ENCODE data around the gene TDRD6. TPM values are rescaled to one million over a fixed set of nuclear protein-coding genes. Genes with fewer than 3 reads are reported as not detected.

TDRD6 gene
- total and polyA plus RNA-seq, 7 donors, result 0.04 to 0.45 (median 0.20) TPM

- H3K27ac ChIP-seq, result no peak overlapping the region
- 86 to 90% (median 87%) methylated on average over 4 of the region's 4 CpGs for WGBS, 3 donors
Measured at GRCh38 chr6:46677314-46677654, 10.4 kb upstream of the TDRD6 start.

GRCh38 chr6:46684771-46685170 lies 2.9 kb upstream of the TDRD6 start:
- no peaks in the 10 kb centered on the region for H3K27me3 ChIP-seq (ENCODE audit: insufficient read depth in 3 of 3, low read length in 2 of 3)
- WGBS, 3 donors, result 84 to 87% (median 85%) methylated on average over 4 of the region's 4 CpGs
- H3K9me3 ChIP-seq, result no peaks in the 10 kb centered on the region
- no peak overlapping the region for H3K27ac ChIP-seq
- DNase-seq, result no peak
- intact Hi-C loops (cut with DNase I), result no loop called here
- TF ChIP-seq, protein P1, sequence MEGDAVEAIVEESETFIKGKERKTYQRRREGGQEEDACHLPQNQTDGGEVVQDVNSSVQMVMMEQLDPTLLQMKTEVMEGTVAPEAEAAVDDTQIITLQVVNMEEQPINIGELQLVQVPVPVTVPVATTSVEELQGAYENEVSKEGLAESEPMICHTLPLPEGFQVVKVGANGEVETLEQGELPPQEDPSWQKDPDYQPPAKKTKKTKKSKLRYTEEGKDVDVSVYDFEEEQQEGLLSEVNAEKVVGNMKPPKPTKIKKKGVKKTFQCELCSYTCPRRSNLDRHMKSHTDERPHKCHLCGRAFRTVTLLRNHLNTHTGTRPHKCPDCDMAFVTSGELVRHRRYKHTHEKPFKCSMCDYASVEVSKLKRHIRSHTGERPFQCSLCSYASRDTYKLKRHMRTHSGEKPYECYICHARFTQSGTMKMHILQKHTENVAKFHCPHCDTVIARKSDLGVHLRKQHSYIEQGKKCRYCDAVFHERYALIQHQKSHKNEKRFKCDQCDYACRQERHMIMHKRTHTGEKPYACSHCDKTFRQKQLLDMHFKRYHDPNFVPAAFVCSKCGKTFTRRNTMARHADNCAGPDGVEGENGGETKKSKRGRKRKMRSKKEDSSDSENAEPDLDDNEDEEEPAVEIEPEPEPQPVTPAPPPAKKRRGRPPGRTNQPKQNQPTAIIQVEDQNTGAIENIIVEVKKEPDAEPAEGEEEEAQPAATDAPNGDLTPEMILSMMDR (IDR thresholded peaks at IDR 0.05), result no peak
- no peak overlapping the region for H3K4me3 ChIP-seq
- no peaks in the 10 kb centered on the region for H3K4me1 ChIP-seq
- no peaks in the 10 kb centered on the region for H3K36me3 ChIP-seq (ENCODE audit: insufficient read depth in 1 of 2, low read depth in 1 of 2)
- ATAC-seq, result no peak

More at GRCh38 chr6:46677314-46677654, 10.4 kb upstream of the TDRD6 start:
- H3K27me3 ChIP-seq (ENCODE audit: insufficient read depth in 3 of 3, low read length in 2 of 3), result no peaks in the 10 kb centered on the region
- ATAC-seq (no peak), DNase-seq (no peak)
- H3K36me3 ChIP-seq (ENCODE audit: insufficient read depth in 1 of 2, low read depth in 1 of 2), result peaks cover 3 to 50% of the 10 kb centered on the region in 2 donors
- H3K4me3 ChIP-seq, result no peak overlapping the region
- H3K4me1 ChIP-seq, result no peaks in the 10 kb centered on the region
- intact Hi-C loops (cut with DNase I), result no loop called here
- TF ChIP-seq, protein P1 (IDR thresholded peaks at IDR 0.05), result no peak
- no peaks in the 10 kb centered on the region for H3K9me3 ChIP-seq

DNA sequence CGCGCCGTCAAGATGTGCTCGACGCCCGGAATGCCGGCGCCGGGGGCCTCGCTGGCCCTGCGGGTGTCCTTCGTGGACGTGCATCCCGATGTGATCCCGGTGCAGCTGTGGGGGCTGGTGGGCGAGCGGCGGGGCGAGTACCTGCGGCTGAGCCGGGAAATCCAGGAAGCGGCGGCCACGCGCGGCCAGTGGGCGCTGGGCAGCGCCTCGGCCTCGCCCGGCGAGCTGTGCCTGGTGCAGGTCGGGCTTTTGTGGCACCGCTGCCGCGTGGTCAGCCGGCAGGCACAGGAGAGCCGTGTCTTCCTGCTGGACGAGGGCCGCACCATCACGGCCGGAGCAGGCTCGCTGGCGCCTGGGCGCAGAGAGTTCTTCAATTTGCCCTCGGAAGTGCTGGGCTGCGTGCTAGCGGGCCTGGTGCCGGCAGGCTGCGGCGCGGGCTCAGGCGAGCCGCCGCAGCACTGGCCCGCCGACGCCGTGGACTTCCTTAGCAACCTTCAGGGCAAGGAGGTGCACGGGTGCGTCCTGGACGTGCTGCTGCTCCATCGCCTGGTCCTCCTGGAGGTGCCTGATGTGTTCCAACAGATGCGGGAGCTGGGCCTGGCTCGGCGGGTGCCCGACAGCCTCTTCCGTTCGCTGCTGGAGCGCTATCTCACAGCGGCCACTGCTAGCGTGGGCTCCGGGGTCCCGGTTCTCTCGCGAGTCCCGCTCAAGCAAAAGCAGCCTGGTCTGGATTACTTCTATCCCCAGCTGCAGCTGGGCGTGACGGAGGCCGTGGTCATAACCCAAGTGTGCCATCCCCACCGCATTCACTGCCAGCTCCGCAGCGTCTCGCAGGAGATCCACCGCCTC lies 656 bp downstream of the TDRD6 start:
- H3K4me3 ChIP-seq, result no peak overlapping the region
- H3K9me3 ChIP-seq, result no peaks in the 10 kb centered on the region
- ATAC-seq (no peak), DNase-seq (peak in 1 of 2 donors; percentile 32)
- H3K27ac ChIP-seq, result no peak overlapping the region
- H3K36me3 ChIP-seq (ENCODE audit: insufficient read depth in 1 of 2, low read depth in 1 of 2), result no peaks in the 10 kb centered on the region
- 97% methylated on average over 82 to 85 of the region's 85 CpGs for WGBS, 3 donors
- no peaks in the 10 kb centered on the region for H3K4me1 ChIP-seq
- TF ChIP-seq, protein P1 (IDR thresholded peaks at IDR 0.05), result no peak
- H3K27me3 ChIP-seq (ENCODE audit: insufficient read depth in 3 of 3, low read length in 2 of 3), result no peaks in the 10 kb centered on the region
- intact Hi-C loops (cut with DNase I), result no loop called here

DNA sequence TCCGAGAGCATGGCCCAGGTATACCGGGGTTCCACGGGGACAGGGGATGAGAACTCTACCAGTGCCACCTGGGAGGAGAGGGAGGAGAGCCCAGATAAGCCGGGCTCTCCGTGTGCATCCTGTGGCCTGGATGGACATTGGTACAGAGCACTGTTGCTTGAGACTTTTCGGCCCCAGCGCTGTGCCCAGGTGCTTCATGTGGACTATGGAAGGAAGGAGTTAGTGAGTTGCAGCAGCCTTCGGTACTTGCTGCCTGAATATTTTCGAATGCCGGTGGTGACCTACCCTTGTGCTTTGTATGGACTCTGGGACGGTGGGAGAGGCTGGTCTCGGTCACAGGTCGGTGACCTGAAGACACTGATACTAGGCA lies 1.3 kb downstream of the TDRD6 start:
- WGBS, 3 donors, result 96 to 97% (median 96%) methylated on average over 11 to 13 of the region's 13 CpGs
- Histone ChIP-seq H3K4me3 (no peak overlapping the region), H3K36me3 (ENCODE audit: insufficient read depth in 1 of 2, low read depth in 1 of 2) (no peaks in the 10 kb centered on the region), H3K27me3 (ENCODE audit: insufficient read depth in 3 of 3, low read length in 2 of 3) (no peaks in the 10 kb centered on the region), H3K27ac (no peak overlapping the region), H3K4me1 (no peaks in the 10 kb centered on the region), H3K9me3 (no peaks in the 10 kb centered on the region)
- DNase-seq, result peak in 1 of 2 donors; percentile 36
- no peak for ATAC-seq
- TF ChIP-seq, protein P1 (IDR thresholded peaks at IDR 0.05), result no peak
- intact Hi-C loops (cut with DNase I), result no loop called here

- Histone ChIP-seq H3K4me1 (no peaks in the 10 kb centered on the region), H3K27me3 (ENCODE audit: insufficient read depth in 3 of 3, low read length in 2 of 3) (no peaks in the 10 kb centered on the region), H3K36me3 (ENCODE audit: insufficient read depth in 1 of 2, low read depth in 1 of 2) (no peaks in the 10 kb centered on the region), H3K9me3 (no peaks in the 10 kb centered on the region), H3K27ac (no peak overlapping the region), H3K4me3 (no peak overlapping the region)
- DNase-seq (no peak), ATAC-seq (no peak)
- 30 to 37% (median 31%) methylated on average over 3 of the region's 3 CpGs for WGBS, 3 donors
- TF ChIP-seq, protein P1 (IDR thresholded peaks at IDR 0.05), result no peak
- intact Hi-C loops (cut with DNase I), result no loop called here
Measured at GRCh38 chr6:46689657-46690056, 2.0 kb downstream of the TDRD6 start.

Measured in psoas muscle (tissue), 8 donors.